Smooth muscle cell of the brain vasculature (primary cell): ENCODE measurements around the gene CASKIN2.
A peak's percentile ranks its signal among the peaks of the same experiment; 100 is the strongest.
"Not testable (repeated sequence)": the region's sequence is repeated elsewhere in the genome, so short reads cannot be mapped to it uniquely, and the experiment has no call there.

Experiments
- DNase-seq: peaks from one replicate; pipeline ENCODE4 v3.0.0-alpha.2; 2012; ENCODE audit warnings: low read depth, low spot score

Gene CASKIN2

GRCh38 chr17:75468779-75469373, 46.5 kb downstream of the CASKIN2 start:
- no peak for DNase-seq

- no peak for DNase-seq
Measured at GRCh38 chr17:75468291-75468754, 47.0 kb downstream of the CASKIN2 start.

- DNase-seq, result no peak
Measured at GRCh38 chr17:75465039-75465438, 50.3 kb downstream of the CASKIN2 start.

- no peak for DNase-seq
Measured at GRCh38 chr17:75463603-75464002, 51.7 kb downstream of the CASKIN2 start.

DNA sequence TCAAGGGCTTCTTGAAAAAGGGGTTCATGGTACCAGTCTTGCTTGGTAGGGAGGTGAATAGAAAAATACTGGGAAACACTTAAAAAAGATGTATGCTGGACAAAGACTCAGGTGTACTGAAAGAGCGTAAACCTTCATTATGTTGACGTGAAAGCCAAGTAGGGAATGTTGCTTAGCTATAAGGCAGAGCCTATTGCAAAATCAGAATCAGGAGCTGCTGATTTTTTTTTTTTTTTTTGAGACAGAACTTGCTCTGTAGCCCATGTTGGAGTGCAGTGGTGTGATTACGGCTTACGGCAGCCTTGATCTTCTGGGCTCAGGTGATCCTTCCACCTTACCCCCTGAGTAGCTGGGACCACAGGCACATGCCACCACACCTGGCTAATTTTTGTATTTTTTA, 55.0 kb downstream of the CASKIN2 start:
- no peak for DNase-seq

- DNase-seq, result no peak
Measured at GRCh38 chr17:75459590-75460267, 55.6 kb downstream of the CASKIN2 start.

DNA sequence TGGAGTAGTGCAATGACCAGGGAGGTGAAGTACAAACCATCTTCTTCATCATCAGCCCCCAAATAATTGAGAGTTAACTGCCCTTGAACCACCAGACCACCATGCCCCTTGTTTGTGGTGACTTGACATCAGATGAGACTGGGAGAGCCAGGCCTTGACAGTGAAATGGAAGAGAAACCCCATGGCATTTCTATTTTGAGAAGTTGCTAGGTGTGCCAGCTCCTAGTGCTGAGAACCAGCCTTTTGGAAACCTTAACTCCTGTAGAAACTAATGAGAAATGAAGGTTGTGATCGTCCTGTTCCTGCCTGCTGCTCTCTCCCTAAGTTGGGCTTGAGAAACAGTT, 56.1 kb downstream of the CASKIN2 start:
- DNase-seq, result no peak

GRCh38 chr17:75457047-75457654, 58.2 kb downstream of the CASKIN2 start:
- no peak for DNase-seq

GRCh38 chr17:75456417-75457046, 58.8 kb downstream of the CASKIN2 start, which contains the start of gene TMEM94:
Gene TMEM94 (plus strand): TSS chr17:75456635. CDS start chr17:75471906, 15,271 bp downstream.
- DNase-seq, result peak; percentile 96

DNA sequence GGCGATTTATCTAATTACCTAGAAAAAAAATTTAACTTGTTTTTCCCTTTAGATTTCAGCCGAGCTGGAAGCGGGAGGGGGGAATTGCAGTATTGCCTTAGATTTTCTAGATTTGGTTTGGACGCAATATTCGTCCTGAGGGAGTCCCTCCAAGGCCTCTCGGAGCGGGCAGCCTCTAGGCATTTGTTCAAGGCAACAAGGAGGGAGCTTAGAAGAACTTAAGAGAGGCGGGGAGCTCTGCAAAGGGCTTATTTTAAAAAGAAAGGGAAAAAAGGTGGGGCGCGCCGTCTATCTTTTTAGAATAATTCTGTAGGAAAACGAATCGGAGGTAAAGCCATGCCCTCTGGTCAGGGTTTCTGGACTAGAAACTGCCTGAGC, 59.3 kb downstream of the CASKIN2 start:
- no peak for DNase-seq

DNA sequence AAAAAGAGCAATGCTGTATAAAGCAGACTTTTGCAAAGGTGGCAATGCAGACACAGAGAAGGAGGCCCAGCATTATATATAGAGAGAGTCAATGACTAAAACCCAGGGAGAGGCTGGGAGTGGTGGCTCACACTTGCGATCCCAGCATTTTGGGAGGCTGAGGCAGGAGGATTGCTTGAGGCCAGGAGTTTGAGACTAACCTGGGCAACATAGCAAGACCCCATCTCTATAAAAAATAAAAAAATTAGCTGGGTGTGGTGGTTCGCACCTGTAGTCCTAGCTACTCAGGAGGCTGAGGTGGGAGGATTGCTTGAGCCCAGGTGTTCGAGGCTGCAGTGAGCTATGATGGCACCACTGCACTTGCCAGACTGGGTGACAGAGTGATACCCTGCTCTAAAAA, 60.7 kb downstream of the CASKIN2 start:
- not testable (repeated sequence) for DNase-seq

DNA sequence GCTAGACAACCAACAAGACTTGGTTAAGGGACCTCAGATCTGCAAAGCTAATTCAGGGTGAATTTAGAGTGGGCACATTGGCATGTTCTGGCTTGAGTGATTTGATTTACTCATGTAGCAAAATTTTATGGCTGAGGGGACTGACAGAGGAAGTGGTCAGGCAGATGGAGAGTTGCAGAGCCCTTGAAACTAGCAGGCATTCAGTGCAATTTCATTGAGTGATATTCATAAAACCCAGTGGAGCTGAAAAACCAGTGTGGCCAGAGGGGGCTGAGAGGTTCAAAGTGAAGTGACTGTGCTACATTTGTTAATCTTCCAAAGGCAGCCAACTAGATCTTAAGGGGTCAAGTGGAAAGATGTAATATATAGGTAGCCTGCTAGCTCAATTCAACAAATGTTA, 61.1 kb downstream of the CASKIN2 start:
- no peak for DNase-seq

GRCh38 chr17:75450270-75450669, 65.1 kb downstream of the CASKIN2 start:
- no peak for DNase-seq
